ENCODE data around the gene RDH14.

Gene RDH14

DNA sequence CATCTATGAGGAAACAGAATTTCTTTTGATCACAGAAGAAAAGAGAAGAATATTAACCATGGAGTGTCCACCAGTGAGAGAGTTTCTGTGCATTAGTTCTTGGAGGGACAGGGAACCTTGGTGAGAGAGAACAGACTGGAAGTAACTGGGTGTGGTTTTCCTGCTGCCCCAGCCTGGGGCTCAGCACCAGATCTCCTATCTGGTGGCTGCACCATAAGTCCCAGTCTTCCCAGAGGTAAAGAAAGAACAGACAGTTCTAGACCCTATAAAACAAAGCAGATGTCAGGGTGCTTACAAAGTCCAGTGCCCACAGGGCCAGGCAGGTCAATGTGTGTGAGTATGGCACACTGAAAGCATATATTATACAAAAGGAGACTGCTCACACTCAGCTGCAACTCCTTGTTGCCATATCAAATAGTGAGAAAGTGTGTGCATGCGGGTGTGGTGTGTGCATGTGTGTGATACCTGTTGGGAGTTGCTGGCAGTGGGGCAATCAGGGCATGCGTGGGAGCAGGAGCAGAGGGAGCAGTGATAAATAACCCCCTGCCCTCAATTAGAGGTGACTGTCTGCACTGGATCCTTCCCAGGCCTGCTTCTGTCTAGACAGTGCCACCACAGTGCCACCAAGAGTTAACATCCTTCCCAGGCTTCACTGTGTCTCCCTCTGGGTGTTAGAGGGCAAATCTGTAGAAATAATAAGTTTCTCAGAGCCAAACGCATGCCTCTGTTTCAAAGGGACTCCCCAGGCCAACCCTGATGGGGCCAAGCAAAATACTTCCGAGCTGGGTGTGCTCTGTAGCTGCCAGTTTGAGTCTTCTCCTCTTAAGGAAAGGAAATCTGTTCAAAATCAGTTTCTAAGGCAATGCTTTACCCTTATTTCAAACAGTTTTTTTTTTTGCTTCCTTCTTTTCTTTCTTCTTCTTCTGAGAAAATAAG lies 45.7 kb downstream of the RDH14 start:
- Histone ChIP-seq H3K9me3 (ENCODE audit: control insufficient read depth in 2 of 2, low read length in 2 of 2) (no peaks in the 10 kb centered on the region), H3K27me3 (ENCODE audit: control insufficient read depth in 2 of 2, insufficient read depth in 2 of 2, low read length in 2 of 2) (peaks cover 0 to 1% of the 10 kb centered on the region in 2 donors), H3K9ac (ENCODE audit: low read depth in 1 of 2, low read length in 2 of 2) (no peak overlapping the region), H3K27ac (ENCODE audit: low read depth in 2 of 2, low read length in 2 of 2) (no peak overlapping the region), H3K4me1 (ENCODE audit: control insufficient read depth in 2 of 2, insufficient read depth in 2 of 2, low read length in 2 of 2) (no peaks in the 10 kb centered on the region), H3K4me3 (ENCODE audit: low read length in 2 of 2) (no peak overlapping the region), H3K36me3 (ENCODE audit: control insufficient read depth in 2 of 2, insufficient read depth in 2 of 2, low read length in 2 of 2) (no peaks in the 10 kb centered on the region)

DNA sequence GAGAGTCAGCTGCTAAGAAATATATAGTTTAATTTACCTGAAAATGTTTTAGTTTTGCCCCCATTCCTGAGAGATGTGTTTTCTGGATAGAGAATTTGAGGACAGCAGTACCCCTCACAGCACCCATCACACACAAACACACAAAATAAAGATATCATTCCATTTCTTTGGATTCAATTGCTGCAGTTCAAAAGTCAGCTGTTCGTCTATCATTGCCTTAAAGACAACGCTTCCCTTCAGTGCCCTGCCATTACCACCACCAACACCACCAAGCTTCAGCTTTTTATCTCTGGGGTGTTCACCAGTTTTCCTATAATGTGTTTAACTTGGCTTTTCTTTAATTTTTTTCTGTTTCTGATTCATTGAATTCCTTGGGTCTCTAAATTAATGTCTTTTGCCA lies 49.7 kb downstream of the RDH14 start:
- Histone ChIP-seq H3K27ac (ENCODE audit: low read depth in 2 of 2, low read length in 2 of 2) (no peak overlapping the region), H3K9me3 (ENCODE audit: control insufficient read depth in 2 of 2, low read length in 2 of 2) (no peaks in the 10 kb centered on the region), H3K4me3 (ENCODE audit: low read length in 2 of 2) (no peak overlapping the region), H3K9ac (ENCODE audit: low read depth in 1 of 2, low read length in 2 of 2) (no peak overlapping the region), H3K27me3 (ENCODE audit: control insufficient read depth in 2 of 2, insufficient read depth in 2 of 2, low read length in 2 of 2) (peaks cover 0 to 1% of the 10 kb centered on the region in 2 donors), H3K4me1 (ENCODE audit: control insufficient read depth in 2 of 2, insufficient read depth in 2 of 2, low read length in 2 of 2) (no peaks in the 10 kb centered on the region), H3K36me3 (ENCODE audit: control insufficient read depth in 2 of 2, insufficient read depth in 2 of 2, low read length in 2 of 2) (no peaks in the 10 kb centered on the region)

DNA sequence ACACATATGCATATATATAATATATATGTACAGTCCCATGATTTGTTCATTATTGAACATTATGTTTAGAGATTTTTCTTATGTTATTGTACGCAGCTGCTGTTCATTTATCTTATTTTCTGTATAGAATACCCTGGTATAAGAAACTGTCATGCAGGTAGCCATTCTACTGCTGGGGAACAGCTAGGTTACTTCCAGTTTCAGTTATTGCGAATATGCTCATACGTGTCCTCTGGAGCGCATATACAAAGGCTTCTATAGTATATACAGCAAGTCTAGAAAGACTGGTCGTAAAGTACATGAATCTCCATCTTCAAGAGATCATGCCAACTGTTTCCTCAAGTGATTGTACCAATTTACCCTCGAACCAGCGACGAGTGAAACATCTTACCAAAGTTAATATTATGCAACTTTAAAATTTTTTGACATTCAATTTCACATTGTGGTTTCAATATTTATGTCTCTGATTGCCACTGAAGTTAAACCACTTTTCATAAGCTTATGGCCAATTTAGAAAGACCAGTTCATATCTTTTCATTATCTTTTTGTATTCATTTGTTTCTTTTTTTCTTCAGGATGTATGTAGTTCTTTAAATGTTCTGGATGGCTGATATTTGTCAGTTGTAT lies 53.5 kb downstream of the RDH14 start:
- Histone ChIP-seq H3K27me3 (ENCODE audit: control insufficient read depth in 2 of 2, insufficient read depth in 2 of 2, low read length in 2 of 2) (no peaks in the 10 kb centered on the region), H3K36me3 (ENCODE audit: control insufficient read depth in 2 of 2, insufficient read depth in 2 of 2, low read length in 2 of 2) (no peaks in the 10 kb centered on the region), H3K27ac (ENCODE audit: low read depth in 2 of 2, low read length in 2 of 2) (no peak overlapping the region), H3K9ac (ENCODE audit: low read depth in 1 of 2, low read length in 2 of 2) (no peak overlapping the region), H3K4me3 (ENCODE audit: low read length in 2 of 2) (no peak overlapping the region), H3K9me3 (ENCODE audit: control insufficient read depth in 2 of 2, low read length in 2 of 2) (no peaks in the 10 kb centered on the region), H3K4me1 (ENCODE audit: control insufficient read depth in 2 of 2, insufficient read depth in 2 of 2, low read length in 2 of 2) (no peaks in the 10 kb centered on the region)

DNA sequence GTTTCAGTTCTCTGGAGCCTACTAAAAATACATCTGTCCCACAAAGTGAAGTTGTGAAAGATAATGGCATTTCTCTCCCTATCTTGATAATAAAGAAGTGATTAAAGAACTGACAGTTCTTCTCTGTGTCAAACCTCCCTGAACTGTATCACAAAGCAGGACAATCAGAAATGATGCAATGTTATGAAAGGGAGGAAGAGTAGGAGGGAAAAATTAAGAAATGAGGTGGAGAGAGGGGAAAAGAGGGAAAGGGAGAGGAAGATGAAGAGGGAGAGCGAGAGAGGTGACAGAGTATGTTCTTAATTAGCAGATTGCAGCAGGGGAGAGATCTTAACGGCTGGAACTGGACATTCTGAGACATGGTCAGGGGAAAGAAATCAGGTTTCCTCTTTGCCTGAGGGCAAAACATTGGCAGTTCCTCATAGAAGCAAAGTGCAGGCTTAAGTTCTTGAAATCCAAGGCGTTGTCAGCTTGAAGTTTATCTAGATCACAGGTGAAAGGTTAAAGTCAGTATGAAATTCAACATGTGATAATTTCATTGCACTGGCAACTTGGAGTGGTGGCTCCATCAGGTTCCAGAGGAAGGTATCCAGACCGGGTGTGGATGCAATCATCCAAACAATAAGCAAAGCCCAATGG lies 54.6 kb downstream of the RDH14 start:
- Histone ChIP-seq H3K4me1 (ENCODE audit: control insufficient read depth in 2 of 2, insufficient read depth in 2 of 2, low read length in 2 of 2) (no peaks in the 10 kb centered on the region), H3K27ac (ENCODE audit: low read depth in 2 of 2, low read length in 2 of 2) (no peak overlapping the region), H3K27me3 (ENCODE audit: control insufficient read depth in 2 of 2, insufficient read depth in 2 of 2, low read length in 2 of 2) (no peaks in the 10 kb centered on the region), H3K4me3 (ENCODE audit: low read length in 2 of 2) (no peak overlapping the region), H3K9ac (ENCODE audit: low read depth in 1 of 2, low read length in 2 of 2) (no peak overlapping the region), H3K9me3 (ENCODE audit: control insufficient read depth in 2 of 2, low read length in 2 of 2) (no peaks in the 10 kb centered on the region), H3K36me3 (ENCODE audit: control insufficient read depth in 2 of 2, insufficient read depth in 2 of 2, low read length in 2 of 2) (no peaks in the 10 kb centered on the region)
